GM21529 (cell line): ENCODE results near the gene UHRF2.
"Not testable (repeated sequence)": the region's sequence is repeated elsewhere in the genome, so short reads cannot be mapped to it uniquely, and the experiment has no call there.

ENCODE experiments used
- ATAC-seq: cut with Tn5 transposase; IDR thresholded peaks from one replicate; pipeline ENCODE4 v1.9.1; 2021; ENCODE audit not compliant: unreplicated experiment

Gene UHRF2

GRCh38 chr9:6488395-6488794 is 75.4 kb downstream of the UHRF2 start:
- ATAC-seq, result no peak

GRCh38 chr9:6489099-6489498 is 76.1 kb downstream of the UHRF2 start:
- ATAC-seq, result no peak

- ATAC-seq, result no peak
Observed at GRCh38 chr9:6490863-6491262, 77.9 kb downstream of the UHRF2 start.

GRCh38 chr9:6495466-6495865 is 82.5 kb downstream of the UHRF2 start:
- no peak for ATAC-seq

- no peak for ATAC-seq
Observed at GRCh38 chr9:6498982-6499381, 86.0 kb downstream of the UHRF2 start.

- ATAC-seq, result no peak
Observed at GRCh38 chr9:6501526-6502210, 88.7 kb downstream of the UHRF2 start.

- ATAC-seq, result no peak
Observed at GRCh38 chr9:6502399-6502798, 89.4 kb downstream of the UHRF2 start.

GRCh38 chr9:6506571-6506970 is 93.6 kb downstream of the UHRF2 start:
- no peak for ATAC-seq

- no peak for ATAC-seq
Observed at GRCh38 chr9:6512085-6512657, 99.2 kb downstream of the UHRF2 start.

GRCh38 chr9:6522263-6522662 is 109.3 kb downstream of the UHRF2 start:
- ATAC-seq, result no peak

GRCh38 chr9:6525326-6526045 is 112.5 kb downstream of the UHRF2 start:
- no peak for ATAC-seq

- ATAC-seq, result no peak
Observed at GRCh38 chr9:6535594-6535993, 122.6 kb downstream of the UHRF2 start.

- ATAC-seq, result no peak
Observed at GRCh38 chr9:6538666-6539071, 125.7 kb downstream of the UHRF2 start.

GRCh38 chr9:6542617-6543016 is 129.6 kb downstream of the UHRF2 start:
- not testable (repeated sequence) for ATAC-seq

- ATAC-seq, result no peak
Observed at GRCh38 chr9:6543204-6543603, 130.2 kb downstream of the UHRF2 start.

GRCh38 chr9:6545017-6545691 is 132.2 kb downstream of the UHRF2 start:
- no peak for ATAC-seq

GRCh38 chr9:6549106-6549800 is 136.3 kb downstream of the UHRF2 start:
- ATAC-seq, result no peak

- no peak for ATAC-seq
Observed at GRCh38 chr9:6551136-6551535, 138.1 kb downstream of the UHRF2 start.

- ATAC-seq, result no peak
Observed at GRCh38 chr9:6552033-6552432, 139.0 kb downstream of the UHRF2 start.

- ATAC-seq, result no peak
Observed at GRCh38 chr9:6552498-6553121, 139.6 kb downstream of the UHRF2 start.

GRCh38 chr9:6553866-6554265 is 140.9 kb downstream of the UHRF2 start:
- no peak for ATAC-seq
